Activated naive CD8-positive, alpha-beta T cell treated with anti-CD3 and anti-CD28 coated beads for 36 hours (primary cell): ENCODE results near the gene GPR35. TPM values are rescaled to one million over a fixed set of nuclear protein-coding genes. Genes with fewer than 3 reads are reported as not detected.
A peak's percentile ranks its signal among the peaks of the same experiment; 100 is the strongest.

Source experiments
- DNase-seq: peaks from one replicate; pipeline ENCODE4 v3.0.0; 2021
- H3K27ac Mint-ChIP-seq: one replicate; pipeline ENCODE4 v1.8.0; 2022; ENCODE audit warnings: mild to moderate bottlenecking, moderate library complexity, mixed read lengths
- H3K27me3 Mint-ChIP-seq: one replicate; pipeline ENCODE4 v1.8.0; 2022; ENCODE audit warnings: mild to moderate bottlenecking, mixed read lengths
- H3K36me3 Mint-ChIP-seq: one replicate; pipeline ENCODE4 v1.8.0; 2021; ENCODE audit warnings: mild to moderate bottlenecking, mixed read lengths
- H3K4me1 Mint-ChIP-seq: one replicate; pipeline ENCODE4 v1.8.0; 2021; ENCODE audit warnings: mixed read lengths
- H3K4me3 Mint-ChIP-seq: one replicate; pipeline ENCODE4 v1.8.0; 2022; ENCODE audit warnings: mild to moderate bottlenecking, moderate library complexity, mixed read lengths
- H3K9me3 Mint-ChIP-seq: one replicate; pipeline ENCODE4 v1.8.0; 2022; ENCODE audit warnings: mixed read lengths
- total RNA-seq, 2 experiments: library from RNA; stranded (reverse); gene quantifications; one replicate each; pipeline ENCODE4 v1.2.3, GENCODE V29; 2021

GPR35 gene
- total RNA-seq, 2 experiments from 2014 or later = 7.6 to 7.8 TPM

GRCh38 chr2:240622060-240622411 is 3.2 kb upstream of the GPR35 start:
- peaks cover 5% of the 10 kb centered on the region for H3K9me3 Mint-ChIP-seq
- H3K4me1 Mint-ChIP-seq = peaks cover 55% of the 10 kb centered on the region
- no peak for DNase-seq
- H3K36me3 Mint-ChIP-seq = peaks cover 23% of the 10 kb centered on the region
- peak overlapping the region; percentile 10 for H3K4me3 Mint-ChIP-seq
- no peaks in the 10 kb centered on the region for H3K27me3 Mint-ChIP-seq
- peak overlapping the region; percentile 97 for H3K27ac Mint-ChIP-seq

GRCh38 chr2:240622531-240623235 is 2.6 kb upstream of the GPR35 start:
- Mint-ChIP-seq H3K27me3 (no peaks in the 10 kb centered on the region), H3K4me3 (peak overlapping the region; percentile 50), H3K27ac (peak overlapping the region; percentile 97), H3K4me1 (peaks cover 58% of the 10 kb centered on the region), H3K36me3 (peaks cover 21% of the 10 kb centered on the region), H3K9me3 (peaks cover 5% of the 10 kb centered on the region)
- peak; percentile 36 for DNase-seq

GRCh38 chr2:240623531-240624010 is 1.7 kb upstream of the GPR35 start:
- Mint-ChIP-seq H3K4me1 (peaks cover 58% of the 10 kb centered on the region), H3K4me3 (no peak overlapping the region), H3K27me3 (no peaks in the 10 kb centered on the region), H3K9me3 (peaks cover 2% of the 10 kb centered on the region), H3K27ac (peak overlapping the region; percentile 56), H3K36me3 (peaks cover 17% of the 10 kb centered on the region)
- peak; percentile 21 for DNase-seq

GRCh38 chr2:240624011-240624949 is 1.0 kb upstream of the GPR35 start:
- H3K27me3 Mint-ChIP-seq = no peaks in the 10 kb centered on the region
- peak overlapping the region; percentile 86 for H3K27ac Mint-ChIP-seq
- H3K4me3 Mint-ChIP-seq = peak overlapping the region; percentile 75
- peaks cover 58% of the 10 kb centered on the region for H3K4me1 Mint-ChIP-seq
- DNase-seq = peak; percentile 17
- peaks cover 10% of the 10 kb centered on the region for H3K36me3 Mint-ChIP-seq
- peaks cover 2% of the 10 kb centered on the region for H3K9me3 Mint-ChIP-seq

GRCh38 chr2:240626531-240627300 is 1.4 kb downstream of the GPR35 start:
- Mint-ChIP-seq H3K4me3 (peak overlapping the region; percentile 63), H3K27ac (peak overlapping the region; percentile 83), H3K4me1 (peaks cover 45% of the 10 kb centered on the region)

GRCh38 chr2:240627736-240628506 is 2.6 kb downstream of the GPR35 start:
- Mint-ChIP-seq H3K4me3 (no peak overlapping the region), H3K36me3 (peaks cover under 1% of the 10 kb centered on the region), H3K27ac (no peak overlapping the region), H3K9me3 (peaks cover under 1% of the 10 kb centered on the region), H3K4me1 (peaks cover 36% of the 10 kb centered on the region), H3K27me3 (no peaks in the 10 kb centered on the region)
- no peak for DNase-seq

More at GRCh38 chr2:240626531-240627300, 1.4 kb downstream of the GPR35 start:
- H3K9me3 Mint-ChIP-seq = no peaks in the 10 kb centered on the region
- H3K36me3 Mint-ChIP-seq = no peaks in the 10 kb centered on the region
- DNase-seq = peak; percentile 55
- H3K27me3 Mint-ChIP-seq = no peaks in the 10 kb centered on the region

- Mint-ChIP-seq H3K27me3 (no peaks in the 10 kb centered on the region), H3K4me1 (peaks cover 32% of the 10 kb centered on the region), H3K27ac (no peak overlapping the region), H3K9me3 (peaks cover 6% of the 10 kb centered on the region), H3K4me3 (no peak overlapping the region), H3K36me3 (peaks cover 6% of the 10 kb centered on the region)
- DNase-seq = no peak
Measured at GRCh38 chr2:240628507-240628807, 3.2 kb downstream of the GPR35 start.

- Mint-ChIP-seq H3K4me3 (no peak overlapping the region), H3K27ac (no peak overlapping the region), H3K27me3 (no peaks in the 10 kb centered on the region), H3K36me3 (peaks cover 8% of the 10 kb centered on the region), H3K9me3 (peaks cover 10% of the 10 kb centered on the region), H3K4me1 (peaks cover 29% of the 10 kb centered on the region)
- DNase-seq = no peak
Measured at GRCh38 chr2:240628808-240629618, 3.7 kb downstream of the GPR35 start.

GRCh38 chr2:240629619-240629967 is 4.3 kb downstream of the GPR35 start:
- Mint-ChIP-seq H3K4me1 (peaks cover 24% of the 10 kb centered on the region), H3K9me3 (peaks cover 12% of the 10 kb centered on the region), H3K27me3 (no peaks in the 10 kb centered on the region), H3K36me3 (peaks cover 8% of the 10 kb centered on the region), H3K27ac (no peak overlapping the region), H3K4me3 (no peak overlapping the region)
- DNase-seq = no peak

- Mint-ChIP-seq H3K9me3 (peaks cover 14% of the 10 kb centered on the region), H3K4me1 (peaks cover 19% of the 10 kb centered on the region), H3K36me3 (peaks cover 8% of the 10 kb centered on the region), H3K4me3 (no peak overlapping the region), H3K27ac (no peak overlapping the region), H3K27me3 (no peaks in the 10 kb centered on the region)
- no peak for DNase-seq
Measured at GRCh38 chr2:240629968-240630770, 4.9 kb downstream of the GPR35 start.

GRCh38 chr2:240630771-240631547 is 5.7 kb downstream of the GPR35 start:
- no peak overlapping the region for H3K27ac Mint-ChIP-seq

GRCh38 chr2:240631548-240632305 is 6.4 kb downstream of the GPR35 start:
- Mint-ChIP-seq H3K27ac (no peak overlapping the region), H3K9me3 (peaks cover 14% of the 10 kb centered on the region), H3K36me3 (peaks cover 8% of the 10 kb centered on the region), H3K4me3 (no peak overlapping the region), H3K4me1 (peaks cover 7% of the 10 kb centered on the region), H3K27me3 (no peaks in the 10 kb centered on the region)
- no peak for DNase-seq

More at GRCh38 chr2:240630771-240631547, 5.7 kb downstream of the GPR35 start:
- Mint-ChIP-seq H3K4me1 (peaks cover 12% of the 10 kb centered on the region), H3K9me3 (peaks cover 14% of the 10 kb centered on the region), H3K27me3 (no peaks in the 10 kb centered on the region), H3K36me3 (peaks cover 8% of the 10 kb centered on the region), H3K4me3 (no peak overlapping the region)
- no peak for DNase-seq
